GM18508 (cell line): ENCODE measurements around the gene EYA4.

Experiments
- ATAC-seq: cut with Tn5 transposase; IDR thresholded peaks from one replicate; pipeline ENCODE4 v1.9.1; 2021; ENCODE audit warnings: moderate number of reproducible peaks; ENCODE audit not compliant: insufficient read depth, unreplicated experiment

The EYA4 gene

GRCh38 chr6:133286765-133287164 is 45.6 kb downstream of the EYA4 start:
- ATAC-seq, result no peak

- no peak for ATAC-seq
Observed at GRCh38 chr6:133288662-133289061, 47.5 kb downstream of the EYA4 start.

- ATAC-seq, result no peak
Observed at GRCh38 chr6:133289733-133290306, 48.7 kb downstream of the EYA4 start.

DNA sequence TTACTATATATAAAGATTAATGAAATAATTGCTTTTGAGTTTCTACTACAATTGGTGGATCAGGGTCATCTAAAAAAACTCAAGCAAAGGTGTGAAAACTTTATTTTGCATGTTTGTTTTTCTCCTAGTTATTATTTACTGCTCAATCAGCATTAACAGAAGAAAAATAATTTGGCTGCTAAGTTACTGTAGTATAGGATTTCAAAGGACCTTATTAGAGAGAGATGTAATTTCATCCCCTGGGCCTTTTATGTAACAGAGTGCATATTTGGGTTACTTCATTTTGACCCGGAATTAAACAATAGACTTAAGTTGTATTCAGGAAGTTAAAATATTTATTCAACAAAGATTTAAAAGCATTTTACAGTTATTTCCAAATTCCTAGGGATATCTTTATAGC is 49.8 kb downstream of the EYA4 start:
- no peak for ATAC-seq

DNA sequence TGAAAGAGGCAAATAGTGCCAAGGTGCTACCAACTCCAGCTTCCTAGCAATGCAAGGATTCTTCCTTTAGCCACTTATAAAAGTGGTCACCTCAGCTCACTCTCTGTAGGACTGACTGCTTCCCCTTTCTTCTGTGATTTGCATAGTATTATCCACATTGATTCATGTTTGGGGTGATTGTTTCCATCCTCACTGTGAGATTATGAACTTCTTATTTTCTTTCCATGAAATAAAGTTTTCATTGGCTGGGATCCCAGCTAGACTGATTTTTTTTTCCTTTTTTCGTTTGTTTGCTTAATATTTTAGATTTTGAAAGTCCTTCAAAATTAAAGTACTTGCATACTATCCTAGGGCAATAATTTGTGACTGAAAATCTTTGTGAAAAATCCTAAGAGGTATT is 50.5 kb downstream of the EYA4 start:
- no peak for ATAC-seq

GRCh38 chr6:133297657-133298056 is 56.5 kb downstream of the EYA4 start:
- ATAC-seq, result no peak

DNA sequence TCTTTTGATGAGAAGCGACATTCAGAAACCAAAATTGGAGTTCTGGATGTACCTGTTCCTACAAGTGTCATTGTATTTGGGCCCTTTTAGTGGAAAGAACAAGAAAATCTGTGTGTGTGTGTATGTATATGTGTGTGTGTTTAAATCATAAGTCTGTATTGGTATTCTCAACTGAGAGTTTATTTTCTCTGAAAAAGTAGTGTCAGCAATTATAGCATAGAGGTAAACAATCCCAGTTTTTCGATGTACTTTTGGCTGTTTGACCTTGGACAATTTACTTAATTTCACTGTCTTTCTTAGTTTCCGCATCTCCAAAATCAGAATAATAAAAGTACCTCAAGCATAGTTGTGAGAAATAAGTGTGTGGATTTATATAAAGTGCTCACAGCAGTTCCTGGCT is 57.2 kb downstream of the EYA4 start:
- no peak for ATAC-seq

- no peak for ATAC-seq
Observed at GRCh38 chr6:133298801-133299200, 57.6 kb downstream of the EYA4 start.

DNA sequence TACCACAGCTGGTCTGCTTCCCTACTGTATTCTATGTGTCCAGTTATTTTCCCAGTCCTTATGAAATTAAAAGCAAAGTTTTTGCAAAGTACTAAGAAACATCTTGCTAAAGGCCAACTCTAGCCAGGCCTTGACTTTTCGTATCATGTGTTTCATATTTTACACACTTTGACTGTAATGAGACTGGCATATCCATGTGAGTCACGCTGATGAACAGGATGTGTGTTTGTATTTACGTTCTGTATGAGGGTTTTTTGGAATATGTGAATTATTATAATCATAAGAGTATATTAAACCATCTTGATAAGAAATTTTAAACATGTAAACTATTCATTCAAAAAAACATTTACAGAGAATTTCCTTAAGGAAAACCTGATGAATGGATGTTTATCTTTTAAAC is 59.7 kb downstream of the EYA4 start:
- no peak for ATAC-seq

GRCh38 chr6:133301835-133302234 is 60.7 kb downstream of the EYA4 start:
- no peak for ATAC-seq

- ATAC-seq, result no peak
Observed at GRCh38 chr6:133306931-133307330, 65.8 kb downstream of the EYA4 start.

DNA sequence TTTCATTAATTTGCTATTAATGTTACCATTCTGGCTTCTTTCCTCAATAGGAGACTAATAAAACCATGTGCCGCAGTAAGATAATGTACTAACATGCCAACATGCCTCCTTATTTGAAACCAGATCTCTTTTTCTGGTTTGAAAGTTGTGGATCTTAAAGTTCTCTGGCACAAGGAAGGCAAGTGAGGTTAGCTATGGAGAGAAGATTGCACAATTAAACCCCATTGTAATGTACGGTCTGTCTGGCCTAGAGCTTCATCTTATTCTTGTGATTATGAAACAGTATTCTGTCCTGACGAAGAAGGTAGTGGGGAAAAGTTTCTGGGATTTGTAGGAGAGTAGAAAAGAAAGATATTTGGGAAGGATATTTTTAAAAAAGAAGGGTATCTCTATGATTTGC is 68.4 kb downstream of the EYA4 start:
- ATAC-seq, result no peak

DNA sequence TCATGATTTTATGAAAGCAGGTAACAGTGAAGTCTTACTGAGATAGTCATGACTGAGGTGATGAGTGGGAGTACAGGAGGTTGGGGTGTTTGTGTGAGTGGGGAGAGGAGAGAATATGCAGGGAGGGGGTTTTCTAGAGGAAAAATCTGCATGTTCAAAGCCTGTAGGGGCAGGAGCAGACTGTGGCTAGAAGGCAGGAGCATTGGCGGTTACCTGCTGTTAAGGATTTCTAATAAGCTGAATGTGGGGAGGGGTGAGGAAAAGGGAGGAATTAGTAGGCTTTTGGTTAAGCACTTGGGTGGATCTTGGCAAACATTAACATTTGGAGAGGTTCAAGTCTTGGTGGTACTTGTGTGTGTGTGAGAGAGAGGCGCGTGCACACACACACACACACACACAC is 70.8 kb downstream of the EYA4 start:
- no peak for ATAC-seq

GRCh38 chr6:133313068-133313467 is 71.9 kb downstream of the EYA4 start:
- no peak for ATAC-seq

DNA sequence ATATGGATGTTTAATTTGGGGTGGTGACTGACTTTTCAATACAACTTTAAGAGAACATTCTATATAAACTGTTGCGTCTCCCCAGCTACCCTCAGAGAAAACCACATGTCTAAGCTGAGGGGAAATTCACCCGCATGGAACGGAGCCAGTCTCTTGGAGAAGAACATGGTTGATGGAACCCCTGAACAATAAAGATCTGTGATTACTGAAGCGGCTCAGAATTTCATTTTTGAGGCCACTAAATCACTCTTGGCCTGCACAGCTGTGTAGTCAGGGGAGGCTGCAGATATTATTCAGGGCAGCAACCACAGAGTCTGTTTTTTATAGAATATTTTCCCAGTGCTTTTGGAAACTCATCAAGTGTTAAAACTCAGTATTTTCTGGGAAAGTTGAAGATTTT is 73.8 kb downstream of the EYA4 start:
- ATAC-seq, result no peak

DNA sequence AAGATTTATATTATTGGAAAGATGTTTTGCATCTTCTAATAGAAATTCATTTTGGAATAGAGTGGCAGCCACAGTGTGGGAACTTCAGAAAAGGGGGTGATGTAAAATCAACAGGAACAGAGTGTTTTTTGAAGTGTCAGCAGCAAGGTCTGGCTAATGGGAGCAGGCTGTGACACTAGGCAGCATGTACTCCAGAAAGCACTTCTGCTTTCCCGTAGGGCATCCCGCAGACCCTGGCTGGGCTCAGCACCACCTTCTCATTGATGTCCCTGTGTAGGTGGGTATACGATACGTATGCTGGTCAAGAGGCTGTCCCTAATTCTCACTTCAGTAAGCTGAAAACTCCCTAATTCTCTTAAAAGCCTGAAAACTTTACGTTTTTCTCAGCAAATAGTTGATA is 74.7 kb downstream of the EYA4 start:
- ATAC-seq, result no peak

- ATAC-seq, result no peak
Observed at GRCh38 chr6:133317704-133318103, 76.5 kb downstream of the EYA4 start.

GRCh38 chr6:133326584-133326983 is 85.4 kb downstream of the EYA4 start:
- no peak for ATAC-seq

DNA sequence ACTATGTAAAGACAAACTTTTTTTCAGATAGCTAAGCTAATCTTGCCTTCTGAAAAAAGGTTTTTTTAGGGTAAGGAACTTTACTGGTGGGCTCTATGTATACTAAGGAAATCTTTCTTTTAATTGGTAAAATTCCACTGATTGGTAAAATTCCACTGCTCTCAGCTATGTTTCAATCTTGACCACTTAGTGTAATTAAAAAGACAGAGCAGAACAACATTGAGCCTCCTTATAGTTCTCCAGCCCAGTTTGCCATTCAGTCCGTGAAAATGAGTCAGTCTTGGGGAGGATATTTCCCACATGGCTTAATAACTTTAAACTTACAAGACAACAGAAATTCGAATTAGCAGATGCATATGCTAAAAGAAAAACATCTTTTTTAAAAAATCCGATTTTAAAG is 92.7 kb downstream of the EYA4 start:
- no peak for ATAC-seq

DNA sequence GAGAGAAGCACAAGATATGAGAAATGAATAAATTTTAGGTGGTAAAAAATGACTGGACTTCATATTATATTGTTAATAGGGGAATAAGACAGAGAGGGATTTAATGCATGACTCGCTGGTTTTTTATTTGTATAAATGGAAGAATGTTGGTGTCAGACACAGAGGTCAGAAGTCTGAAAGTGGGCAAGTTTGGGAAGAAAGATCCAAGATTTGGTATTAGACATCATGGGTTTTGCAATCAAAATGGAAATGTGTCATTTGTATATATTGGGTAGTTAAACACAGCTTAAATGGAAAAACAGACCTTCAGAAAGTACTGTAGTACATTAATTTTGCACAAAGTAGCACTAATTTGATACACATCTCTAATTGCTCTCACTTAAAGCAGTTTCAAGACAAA is 96.2 kb downstream of the EYA4 start:
- ATAC-seq, result no peak

DNA sequence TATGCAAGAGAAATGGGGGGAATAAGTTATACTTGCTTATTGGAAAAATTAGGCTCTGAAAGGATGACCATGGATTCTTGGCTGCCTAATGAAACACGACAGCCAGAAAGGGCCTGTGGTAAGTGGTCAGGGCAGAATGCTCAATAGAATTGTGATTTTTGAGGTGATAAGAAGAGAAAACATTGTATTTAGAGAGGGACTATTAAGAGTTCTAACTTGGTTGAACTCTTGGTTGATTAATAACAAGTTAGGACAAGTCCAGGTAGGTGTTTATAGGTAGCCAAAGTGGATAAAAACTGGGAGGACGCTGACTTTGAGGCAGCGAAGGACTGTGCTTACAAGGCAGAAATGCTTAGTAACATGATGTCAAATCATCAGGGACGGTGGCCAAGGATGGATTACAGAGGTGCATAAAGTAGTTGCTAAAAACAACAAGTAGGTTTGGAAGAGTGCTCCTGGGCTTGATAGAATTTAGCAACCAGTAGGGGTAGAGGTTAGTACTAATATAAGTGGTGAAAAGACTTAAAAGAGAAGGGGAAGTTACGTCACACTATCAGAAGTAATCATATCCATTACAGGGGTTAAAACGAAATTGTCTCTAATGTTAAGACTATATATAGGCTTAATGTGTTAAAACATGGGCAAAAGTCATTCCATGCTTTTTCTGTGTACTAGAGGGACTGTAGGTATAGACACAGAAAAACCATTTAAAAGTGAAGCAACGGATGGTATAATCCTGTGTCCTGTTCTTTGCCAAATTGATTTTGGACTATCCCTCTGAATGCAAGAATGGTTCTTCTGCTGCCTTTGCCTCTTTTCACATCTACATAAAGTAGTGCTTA is 98.6 kb downstream of the EYA4 start:
- no peak for ATAC-seq

DNA sequence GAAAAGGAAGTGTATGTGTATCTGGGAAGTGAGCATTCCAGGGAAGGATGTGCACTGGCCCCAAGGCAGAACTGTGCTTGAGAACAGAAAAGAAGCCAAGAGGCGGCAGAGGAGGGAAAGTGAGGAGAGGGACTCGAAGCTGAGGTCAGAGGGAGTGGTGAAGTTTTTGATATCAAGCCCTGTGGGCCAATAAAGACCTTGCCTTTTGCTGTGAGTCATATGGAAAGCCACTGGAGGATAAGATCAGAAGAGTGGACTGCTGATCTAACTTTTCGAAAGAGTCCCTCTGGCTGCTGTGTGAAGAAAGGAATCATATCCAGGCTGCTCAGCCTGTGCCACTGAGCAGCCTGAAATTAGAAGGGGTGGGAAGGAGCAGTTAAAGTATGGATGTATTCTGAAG is 99.4 kb downstream of the EYA4 start:
- ATAC-seq, result no peak
